ENCODE data around the gene LAMC2.

- TF ChIP-seq CTCF (IDR thresholded peaks at IDR 0.05; ENCODE audit: borderline replicate concordance, extremely low read depth, low read length, poor library complexity, severe bottlenecking): no peak
- no peak for TF ChIP-seq EZH2 (IDR thresholded peaks at IDR 0.05; ENCODE audit: borderline replicate concordance, low read depth, low read length, severe bottlenecking)
Measured at GRCh38 chr1:183179033-183179432, 7.0 kb upstream of the LAMC2 start.
